ENCODE measurements around the gene PCMT1. TPM values are rescaled to one million over a fixed set of nuclear protein-coding genes. Genes with fewer than 3 reads are reported as not detected.

PCMT1 gene
- total and polyA plus RNA-seq, 10 of the 15 experiments (the other 5 are each of a cell fraction or from before 2014, with no cell fraction given) = 48.5 to 126 (median 81.2) TPM

DNA sequence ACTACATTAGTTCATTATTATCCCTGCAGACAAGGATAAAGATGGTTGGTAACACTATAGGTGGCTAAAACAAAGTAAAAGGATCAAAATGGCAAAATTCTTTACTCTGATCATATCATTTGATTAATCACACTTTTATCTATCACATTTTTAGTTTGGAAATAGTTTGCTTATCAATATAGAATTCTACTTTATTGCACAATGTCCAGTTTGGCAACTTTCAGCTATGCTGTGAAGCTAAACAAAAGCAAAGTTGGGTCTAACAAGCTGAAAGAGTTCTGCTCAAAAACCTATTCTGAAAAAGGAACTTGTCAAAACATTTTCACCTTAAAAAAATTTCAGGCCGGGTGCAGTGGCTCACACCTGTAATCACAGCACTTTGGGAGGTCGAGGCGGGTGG, 23.8 kb upstream of the PCMT1 start:
- H3K4me2 ChIP-seq (ENCODE audit: control insufficient read depth, insufficient read depth) = no peak overlapping the region
- no peaks in the 10 kb centered on the region for H3K4me1 ChIP-seq (ENCODE audit: control insufficient read depth, insufficient read depth, low read length)
- FAIRE-seq = peak; percentile 41
- H3K27me3 ChIP-seq (replicated peaks in 1 of 2; ENCODE audit: control insufficient read depth in 2 of 2, insufficient read depth in 2 of 2, low read length in 1 of 2) = no peaks in the 10 kb centered on the region
- CTCF ChIA-PET = interaction anchor here (1.0 to 2.1 kb wide), 2 partner anchors 85 to 106 kb away, joined by 3 to 7 read pairs; no protein-coding TSS in a partner anchor
- H3K36me3 ChIP-seq (ENCODE audit: control insufficient read depth in 2 of 2, insufficient read depth in 2 of 2, low read length in 1 of 2) = peaks cover 3 to 7% of the 10 kb centered on the region in 2 experiments; a peak in 3 of 4 replicates
- ATAC-seq = no peak
- TF ChIP-seq, protein P1, sequence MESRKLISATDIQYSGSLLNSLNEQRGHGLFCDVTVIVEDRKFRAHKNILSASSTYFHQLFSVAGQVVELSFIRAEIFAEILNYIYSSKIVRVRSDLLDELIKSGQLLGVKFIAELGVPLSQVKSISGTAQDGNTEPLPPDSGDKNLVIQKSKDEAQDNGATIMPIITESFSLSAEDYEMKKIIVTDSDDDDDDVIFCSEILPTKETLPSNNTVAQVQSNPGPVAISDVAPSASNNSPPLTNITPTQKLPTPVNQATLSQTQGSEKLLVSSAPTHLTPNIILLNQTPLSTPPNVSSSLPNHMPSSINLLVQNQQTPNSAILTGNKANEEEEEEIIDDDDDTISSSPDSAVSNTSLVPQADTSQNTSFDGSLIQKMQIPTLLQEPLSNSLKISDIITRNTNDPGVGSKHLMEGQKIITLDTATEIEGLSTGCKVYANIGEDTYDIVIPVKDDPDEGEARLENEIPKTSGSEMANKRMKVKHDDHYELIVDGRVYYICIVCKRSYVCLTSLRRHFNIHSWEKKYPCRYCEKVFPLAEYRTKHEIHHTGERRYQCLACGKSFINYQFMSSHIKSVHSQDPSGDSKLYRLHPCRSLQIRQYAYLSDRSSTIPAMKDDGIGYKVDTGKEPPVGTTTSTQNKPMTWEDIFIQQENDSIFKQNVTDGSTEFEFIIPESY (IDR thresholded peaks at IDR 0.05) = no peak
- TF ChIP-seq, protein P2, sequence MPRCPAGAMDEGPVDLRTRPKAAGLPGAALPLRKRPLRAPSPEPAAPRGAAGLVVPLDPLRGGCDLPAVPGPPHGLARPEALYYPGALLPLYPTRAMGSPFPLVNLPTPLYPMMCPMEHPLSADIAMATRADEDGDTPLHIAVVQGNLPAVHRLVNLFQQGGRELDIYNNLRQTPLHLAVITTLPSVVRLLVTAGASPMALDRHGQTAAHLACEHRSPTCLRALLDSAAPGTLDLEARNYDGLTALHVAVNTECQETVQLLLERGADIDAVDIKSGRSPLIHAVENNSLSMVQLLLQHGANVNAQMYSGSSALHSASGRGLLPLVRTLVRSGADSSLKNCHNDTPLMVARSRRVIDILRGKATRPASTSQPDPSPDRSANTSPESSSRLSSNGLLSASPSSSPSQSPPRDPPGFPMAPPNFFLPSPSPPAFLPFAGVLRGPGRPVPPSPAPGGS (IDR thresholded peaks at IDR 0.05; ENCODE audit: borderline replicate concordance, insufficient read depth, low read depth, low read length, poor library complexity, severe bottlenecking) = no peak
- TF ChIP-seq, protein P3, sequence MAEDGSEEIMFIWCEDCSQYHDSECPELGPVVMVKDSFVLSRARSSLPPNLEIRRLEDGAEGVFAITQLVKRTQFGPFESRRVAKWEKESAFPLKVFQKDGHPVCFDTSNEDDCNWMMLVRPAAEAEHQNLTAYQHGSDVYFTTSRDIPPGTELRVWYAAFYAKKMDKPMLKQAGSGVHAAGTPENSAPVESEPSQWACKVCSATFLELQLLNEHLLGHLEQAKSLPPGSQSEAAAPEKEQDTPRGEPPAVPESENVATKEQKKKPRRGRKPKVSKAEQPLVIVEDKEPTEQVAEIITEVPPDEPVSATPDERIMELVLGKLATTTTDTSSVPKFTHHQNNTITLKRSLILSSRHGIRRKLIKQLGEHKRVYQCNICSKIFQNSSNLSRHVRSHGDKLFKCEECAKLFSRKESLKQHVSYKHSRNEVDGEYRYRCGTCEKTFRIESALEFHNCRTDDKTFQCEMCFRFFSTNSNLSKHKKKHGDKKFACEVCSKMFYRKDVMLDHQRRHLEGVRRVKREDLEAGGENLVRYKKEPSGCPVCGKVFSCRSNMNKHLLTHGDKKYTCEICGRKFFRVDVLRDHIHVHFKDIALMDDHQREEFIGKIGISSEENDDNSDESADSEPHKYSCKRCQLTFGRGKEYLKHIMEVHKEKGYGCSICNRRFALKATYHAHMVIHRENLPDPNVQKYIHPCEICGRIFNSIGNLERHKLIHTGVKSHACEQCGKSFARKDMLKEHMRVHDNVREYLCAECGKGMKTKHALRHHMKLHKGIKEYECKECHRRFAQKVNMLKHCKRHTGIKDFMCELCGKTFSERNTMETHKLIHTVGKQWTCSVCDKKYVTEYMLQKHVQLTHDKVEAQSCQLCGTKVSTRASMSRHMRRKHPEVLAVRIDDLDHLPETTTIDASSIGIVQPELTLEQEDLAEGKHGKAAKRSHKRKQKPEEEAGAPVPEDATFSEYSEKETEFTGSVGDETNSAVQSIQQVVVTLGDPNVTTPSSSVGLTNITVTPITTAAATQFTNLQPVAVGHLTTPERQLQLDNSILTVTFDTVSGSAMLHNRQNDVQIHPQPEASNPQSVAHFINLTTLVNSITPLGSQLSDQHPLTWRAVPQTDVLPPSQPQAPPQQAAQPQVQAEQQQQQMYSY (CRISPR knock-in tag; IDR thresholded peaks at IDR 0.05) = no peak
- TF ChIP-seq KAT2A (conservative IDR thresholded peaks at IDR 0.05; ENCODE audit: control insufficient read depth, low read depth, low read length) (no peak), CEBPB (IDR thresholded peaks at IDR 0.05; ENCODE audit: borderline replicate concordance in 1 of 2, low read depth in 2 of 2, low read length in 2 of 2) (no peak), IRF4 (IDR thresholded peaks at IDR 0.05; ENCODE audit: low read depth, low read length) (no peak), TCF7 (IDR thresholded peaks at IDR 0.05; ENCODE audit: borderline replicate concordance) (no peak), SMAD5 (IDR thresholded peaks at IDR 0.05; ENCODE audit: low read depth) (no peak), ZNF207 (IDR thresholded peaks at IDR 0.05; ENCODE audit: borderline replicate concordance) (no peak), CHD2 (IDR thresholded peaks at IDR 0.05; ENCODE audit: borderline replicate concordance, low read depth, low read length) (no peak), NR2F1 (conservative IDR thresholded peaks at IDR 0.05) (no peak), EP300 (IDR thresholded peaks at IDR 0.05; ENCODE audit: borderline replicate concordance in 1 of 2, control insufficient read depth in 1 of 2, low read depth in 2 of 2, low read length in 2 of 2) (no peak)
- TF ChIP-seq, protein P4, sequence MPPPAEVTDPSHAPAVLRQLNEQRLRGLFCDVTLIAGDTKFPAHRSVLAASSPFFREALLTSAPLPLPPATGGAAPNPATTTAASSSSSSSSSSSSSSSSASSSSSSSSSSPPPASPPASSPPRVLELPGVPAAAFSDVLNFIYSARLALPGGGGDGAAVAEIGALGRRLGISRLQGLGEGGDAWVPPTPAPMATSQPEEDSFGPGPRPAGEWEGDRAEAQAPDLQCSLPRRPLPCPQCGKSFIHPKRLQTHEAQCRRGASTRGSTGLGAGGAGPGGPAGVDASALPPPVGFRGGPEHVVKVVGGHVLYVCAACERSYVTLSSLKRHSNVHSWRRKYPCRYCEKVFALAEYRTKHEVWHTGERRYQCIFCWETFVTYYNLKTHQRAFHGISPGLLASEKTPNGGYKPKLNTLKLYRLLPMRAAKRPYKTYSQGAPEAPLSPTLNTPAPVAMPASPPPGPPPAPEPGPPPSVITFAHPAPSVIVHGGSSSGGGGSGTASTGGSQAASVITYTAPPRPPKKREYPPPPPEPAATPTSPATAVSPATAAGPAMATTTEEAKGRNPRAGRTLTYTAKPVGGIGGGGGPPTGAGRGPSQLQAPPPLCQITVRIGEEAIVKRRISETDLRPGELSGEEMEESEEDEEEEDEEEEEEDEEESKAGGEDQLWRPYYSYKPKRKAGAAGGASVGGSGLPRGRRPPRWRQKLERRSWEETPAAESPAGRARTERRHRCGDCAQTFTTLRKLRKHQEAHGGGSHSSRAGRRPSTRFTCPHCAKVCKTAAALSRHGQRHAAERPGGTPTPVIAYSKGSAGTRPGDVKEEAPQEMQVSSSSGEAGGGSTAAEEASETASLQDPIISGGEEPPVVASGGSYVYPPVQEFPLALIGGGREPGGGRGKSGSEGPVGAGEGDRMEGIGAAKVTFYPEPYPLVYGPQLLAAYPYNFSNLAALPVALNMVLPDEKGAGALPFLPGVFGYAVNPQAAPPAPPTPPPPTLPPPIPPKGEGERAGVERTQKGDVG (CRISPR knock-in tag; IDR thresholded peaks at IDR 0.05) = no peak
- H3K79me2 ChIP-seq (ENCODE audit: control insufficient read depth, insufficient read depth, low read length) = no peaks in the 10 kb centered on the region
- DNase-seq (ENCODE audit: low read depth, low spot score) = no peak
- WGBS (ENCODE audit: insufficient coverage, insufficient replicate concordance, low lambda C conversion rate, missing lambda C conversion rate) = 95% methylated on average over 3 of the region's 3 CpGs
- RAD21 ChIA-PET (ENCODE audit: unreplicated experiment) = no interaction called here
- H3K9me3 ChIP-seq (replicated peaks; ENCODE audit: control insufficient read depth, insufficient read depth, low read length) = no peaks in the 10 kb centered on the region
- H4K20me1 ChIP-seq (ENCODE audit: control insufficient read depth, insufficient read depth) = no peaks in the 10 kb centered on the region
- SMC1A ChIA-PET (ENCODE audit: uncharacterized antibody, unreplicated experiment) = interaction anchor here (1.1 to 1.3 kb wide), 2 partner anchors 90 to 96 kb away, joined by 3 read pairs; no protein-coding TSS in a partner anchor
- intact Hi-C loops (cut with micrococcal nuclease; ENCODE audit: unreplicated experiment) = loop anchor here (10.0 kb wide), 3 partner anchors 139 to 289 kb away; partner anchors contain the start of gene LRP11
- in situ Hi-C loops (cut with MboI) = no loop called here
- POLR2A ChIA-PET = no interaction called here
- H3K27ac ChIP-seq (ENCODE audit: control insufficient read depth, insufficient read depth) = no peak overlapping the region
- H3K9ac ChIP-seq (ENCODE audit: control insufficient read depth, insufficient read depth, low read length) = no peak overlapping the region
- no TSS peak for BruUV-seq (replicated peaks)
- H2AFZ ChIP-seq (ENCODE audit: control insufficient read depth, low read depth, low read length) = no peak overlapping the region
- H3K4me3 ChIP-seq = no peak overlapping the region
